ENCODE results near the gene SPATA24.

Gene SPATA24

DNA sequence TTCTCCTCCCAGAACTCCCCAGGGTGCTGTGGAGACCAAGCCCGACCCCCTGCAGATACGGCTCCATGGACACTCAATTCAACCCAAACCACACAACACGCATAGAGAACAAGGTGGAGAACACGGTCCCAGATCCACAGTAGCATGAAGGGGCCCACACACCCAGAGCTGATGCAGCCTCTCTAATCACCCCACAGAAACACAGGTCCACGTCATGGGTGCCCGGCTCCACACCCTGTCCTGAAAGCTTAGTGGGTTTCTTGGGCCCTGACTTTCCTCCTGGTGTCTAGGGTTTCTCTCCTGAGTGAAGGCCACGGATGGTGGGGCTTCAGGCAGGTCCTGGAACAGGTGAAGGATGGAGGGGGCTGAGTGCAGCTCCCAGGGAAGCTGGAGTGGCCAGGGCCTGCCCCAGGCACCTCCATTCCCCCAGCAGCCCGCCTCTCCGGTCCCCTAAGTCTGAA is 19.3 kb downstream of the SPATA24 start:
- no peak for ATAC-seq
- TF ChIP-seq ZNF8 (CRISPR knock-in tag; IDR thresholded peaks at IDR 0.05) (no peak), ZFP30 (CRISPR knock-in tag; IDR thresholded peaks at IDR 0.05) (no peak), SNAI2 (CRISPR knock-in tag; IDR thresholded peaks at IDR 0.05) (no peak), ISL1 (CRISPR knock-in tag; IDR thresholded peaks at IDR 0.05) (no peak)
- TF ChIP-seq, protein P1, sequence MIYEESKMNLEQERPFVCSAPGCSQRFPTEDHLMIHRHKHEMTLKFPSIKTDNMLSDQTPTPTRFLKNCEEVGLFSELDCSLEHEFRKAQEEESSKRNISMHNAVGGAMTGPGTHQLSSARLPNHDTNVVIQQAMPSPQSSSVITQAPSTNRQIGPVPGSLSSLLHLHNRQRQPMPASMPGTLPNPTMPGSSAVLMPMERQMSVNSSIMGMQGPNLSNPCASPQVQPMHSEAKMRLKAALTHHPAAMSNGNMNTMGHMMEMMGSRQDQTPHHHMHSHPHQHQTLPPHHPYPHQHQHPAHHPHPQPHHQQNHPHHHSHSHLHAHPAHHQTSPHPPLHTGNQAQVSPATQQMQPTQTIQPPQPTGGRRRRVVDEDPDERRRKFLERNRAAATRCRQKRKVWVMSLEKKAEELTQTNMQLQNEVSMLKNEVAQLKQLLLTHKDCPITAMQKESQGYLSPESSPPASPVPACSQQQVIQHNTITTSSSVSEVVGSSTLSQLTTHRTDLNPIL (CRISPR knock-in tag; IDR thresholded peaks at IDR 0.05; ENCODE audit: low read depth), result no peak

DNA sequence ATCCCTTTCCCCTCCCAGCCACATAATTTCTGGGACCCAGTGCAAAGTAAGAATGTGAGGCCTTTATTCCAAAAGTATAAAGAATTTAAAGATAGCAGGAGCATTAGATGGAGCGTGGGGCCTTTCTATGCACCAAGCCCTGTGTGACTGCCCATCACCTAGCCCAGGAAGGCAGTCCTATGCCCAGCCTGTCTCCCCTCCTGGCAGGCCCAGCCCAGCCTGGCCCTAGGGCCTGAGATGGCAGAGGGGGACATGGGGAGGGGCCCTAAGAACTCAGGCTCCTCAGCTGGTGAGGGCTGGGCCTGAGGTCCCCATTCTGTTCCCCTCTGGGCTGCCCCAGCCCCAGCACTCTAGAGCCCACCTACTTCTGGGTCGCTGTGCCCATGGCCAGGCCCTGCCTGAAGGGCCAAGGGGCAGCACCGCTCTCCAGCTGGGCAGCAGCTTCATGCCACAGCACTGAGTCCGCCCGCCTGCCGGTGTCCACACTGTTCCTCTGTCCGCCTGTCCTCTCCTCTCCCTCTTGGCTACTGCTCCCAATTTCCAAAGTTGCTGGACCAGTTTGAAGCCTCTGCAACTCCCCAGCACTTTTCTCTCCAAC is 19.8 kb downstream of the SPATA24 start:
- no peak for ATAC-seq
- TF ChIP-seq PATZ1 (CRISPR knock-in tag; IDR thresholded peaks at IDR 0.05; ENCODE audit: borderline replicate concordance), result no peak
- no peak for TF ChIP-seq BACH2 (CRISPR knock-in tag; IDR thresholded peaks at IDR 0.05; ENCODE audit: borderline replicate concordance)
- TF ChIP-seq OSR1 (CRISPR knock-in tag; IDR thresholded peaks at IDR 0.05), result no peak
- TF ChIP-seq, protein P2, sequence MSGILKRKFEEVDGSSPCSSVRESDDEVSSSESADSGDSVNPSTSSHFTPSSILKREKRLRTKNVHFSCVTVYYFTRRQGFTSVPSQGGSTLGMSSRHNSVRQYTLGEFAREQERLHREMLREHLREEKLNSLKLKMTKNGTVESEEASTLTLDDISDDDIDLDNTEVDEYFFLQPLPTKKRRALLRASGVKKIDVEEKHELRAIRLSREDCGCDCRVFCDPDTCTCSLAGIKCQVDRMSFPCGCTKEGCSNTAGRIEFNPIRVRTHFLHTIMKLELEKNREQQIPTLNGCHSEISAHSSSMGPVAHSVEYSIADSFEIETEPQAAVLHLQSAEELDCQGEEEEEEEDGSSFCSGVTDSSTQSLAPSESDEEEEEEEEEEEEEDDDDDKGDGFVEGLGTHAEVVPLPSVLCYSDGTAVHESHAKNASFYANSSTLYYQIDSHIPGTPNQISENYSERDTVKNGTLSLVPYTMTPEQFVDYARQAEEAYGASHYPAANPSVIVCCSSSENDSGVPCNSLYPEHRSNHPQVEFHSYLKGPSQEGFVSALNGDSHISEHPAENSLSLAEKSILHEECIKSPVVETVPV (CRISPR knock-in tag; IDR thresholded peaks at IDR 0.05), result no peak
- no peak for TF ChIP-seq SNAI2 (CRISPR knock-in tag; IDR thresholded peaks at IDR 0.05)
- TF ChIP-seq ZNF70 (CRISPR knock-in tag; IDR thresholded peaks at IDR 0.05), result no peak
- no peak for TF ChIP-seq ESRRG (CRISPR knock-in tag; IDR thresholded peaks at IDR 0.05)
- TF ChIP-seq ZNF8 (CRISPR knock-in tag; IDR thresholded peaks at IDR 0.05), result no peak
- TF ChIP-seq, protein P1 (CRISPR knock-in tag; IDR thresholded peaks at IDR 0.05; ENCODE audit: low read depth), result no peak
- no peak for TF ChIP-seq ARNTL (CRISPR knock-in tag; IDR thresholded peaks at IDR 0.05; ENCODE audit: borderline replicate concordance, low read depth)
- TF ChIP-seq TOX (CRISPR knock-in tag; IDR thresholded peaks at IDR 0.05; ENCODE audit: borderline replicate concordance), result no peak
- TF ChIP-seq CSDC2 (CRISPR knock-in tag; IDR thresholded peaks at IDR 0.05), result no peak

- no peak; the same call in 2 of the 3 replicates for ATAC-seq
- TF ChIP-seq ZNF565 (CRISPR knock-in tag; conservative IDR thresholded peaks at IDR 0.05; ENCODE audit: low read depth) (no peak), ZFP30 (CRISPR knock-in tag; IDR thresholded peaks at IDR 0.05) (no peak), ZC3H10 (CRISPR knock-in tag; IDR thresholded peaks at IDR 0.05) (no peak), TCF4 (CRISPR knock-in tag; IDR thresholded peaks at IDR 0.05; ENCODE audit: borderline replicate concordance) (no peak), OSR1 (CRISPR knock-in tag; IDR thresholded peaks at IDR 0.05) (no peak), GLIS3 (CRISPR knock-in tag; IDR thresholded peaks at IDR 0.05) (no peak), BACH2 (CRISPR knock-in tag; IDR thresholded peaks at IDR 0.05; ENCODE audit: borderline replicate concordance) (no peak), ZFP3 (CRISPR knock-in tag; IDR thresholded peaks at IDR 0.05) (no peak), CSDC2 (CRISPR knock-in tag; IDR thresholded peaks at IDR 0.05) (no peak), PPARA (CRISPR knock-in tag; IDR thresholded peaks at IDR 0.05; ENCODE audit: borderline replicate concordance) (no peak), ZNF8 (CRISPR knock-in tag; IDR thresholded peaks at IDR 0.05) (no peak)
- TF ChIP-seq, protein P3, sequence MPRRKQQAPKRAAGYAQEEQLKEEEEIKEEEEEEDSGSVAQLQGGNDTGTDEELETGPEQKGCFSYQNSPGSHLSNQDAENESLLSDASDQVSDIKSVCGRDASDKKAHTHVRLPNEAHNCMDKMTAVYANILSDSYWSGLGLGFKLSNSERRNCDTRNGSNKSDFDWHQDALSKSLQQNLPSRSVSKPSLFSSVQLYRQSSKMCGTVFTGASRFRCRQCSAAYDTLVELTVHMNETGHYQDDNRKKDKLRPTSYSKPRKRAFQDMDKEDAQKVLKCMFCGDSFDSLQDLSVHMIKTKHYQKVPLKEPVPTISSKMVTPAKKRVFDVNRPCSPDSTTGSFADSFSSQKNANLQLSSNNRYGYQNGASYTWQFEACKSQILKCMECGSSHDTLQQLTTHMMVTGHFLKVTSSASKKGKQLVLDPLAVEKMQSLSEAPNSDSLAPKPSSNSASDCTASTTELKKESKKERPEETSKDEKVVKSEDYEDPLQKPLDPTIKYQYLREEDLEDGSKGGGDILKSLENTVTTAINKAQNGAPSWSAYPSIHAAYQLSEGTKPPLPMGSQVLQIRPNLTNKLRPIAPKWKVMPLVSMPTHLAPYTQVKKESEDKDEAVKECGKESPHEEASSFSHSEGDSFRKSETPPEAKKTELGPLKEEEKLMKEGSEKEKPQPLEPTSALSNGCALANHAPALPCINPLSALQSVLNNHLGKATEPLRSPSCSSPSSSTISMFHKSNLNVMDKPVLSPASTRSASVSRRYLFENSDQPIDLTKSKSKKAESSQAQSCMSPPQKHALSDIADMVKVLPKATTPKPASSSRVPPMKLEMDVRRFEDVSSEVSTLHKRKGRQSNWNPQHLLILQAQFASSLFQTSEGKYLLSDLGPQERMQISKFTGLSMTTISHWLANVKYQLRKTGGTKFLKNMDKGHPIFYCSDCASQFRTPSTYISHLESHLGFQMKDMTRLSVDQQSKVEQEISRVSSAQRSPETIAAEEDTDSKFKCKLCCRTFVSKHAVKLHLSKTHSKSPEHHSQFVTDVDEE (CRISPR knock-in tag; IDR thresholded peaks at IDR 0.05), result no peak
- TF ChIP-seq, protein P2 (CRISPR knock-in tag; IDR thresholded peaks at IDR 0.05), result no peak
- TF ChIP-seq, protein P1 (CRISPR knock-in tag; IDR thresholded peaks at IDR 0.05; ENCODE audit: low read depth), result no peak
- TF ChIP-seq, protein P4, sequence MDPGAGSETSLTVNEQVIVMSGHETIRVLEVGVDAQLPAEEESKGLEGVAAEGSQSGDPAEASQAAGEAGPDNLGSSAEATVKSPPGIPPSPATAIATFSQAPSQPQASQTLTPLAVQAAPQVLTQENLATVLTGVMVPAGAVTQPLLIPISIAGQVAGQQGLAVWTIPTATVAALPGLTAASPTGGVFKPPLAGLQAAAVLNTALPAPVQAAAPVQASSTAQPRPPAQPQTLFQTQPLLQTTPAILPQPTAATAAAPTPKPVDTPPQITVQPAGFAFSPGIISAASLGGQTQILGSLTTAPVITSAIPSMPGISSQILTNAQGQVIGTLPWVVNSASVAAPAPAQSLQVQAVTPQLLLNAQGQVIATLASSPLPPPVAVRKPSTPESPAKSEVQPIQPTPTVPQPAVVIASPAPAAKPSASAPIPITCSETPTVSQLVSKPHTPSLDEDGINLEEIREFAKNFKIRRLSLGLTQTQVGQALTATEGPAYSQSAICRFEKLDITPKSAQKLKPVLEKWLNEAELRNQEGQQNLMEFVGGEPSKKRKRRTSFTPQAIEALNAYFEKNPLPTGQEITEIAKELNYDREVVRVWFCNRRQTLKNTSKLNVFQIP (CRISPR knock-in tag; IDR thresholded peaks at IDR 0.05; ENCODE audit: borderline replicate concordance, low read depth), result no peak
Observed at GRCh38 chr5:139383275-139383992, 20.5 kb downstream of the SPATA24 start, which contains the start of gene SLC23A1. SLC23A1 (minus strand) TSS chr5:139383297; CDS start chr5:139383253, 44 bp downstream.

Data from SK-N-SH treated with all-trans-retinoic acid at 6 μM for 48 hours (cell line).